Esophagus squamous epithelium (tissue), 5 donors: ENCODE data around the gene GRK7. TPM values are rescaled to one million over a fixed set of nuclear protein-coding genes. Genes with fewer than 3 reads are reported as not detected.

Source experiments
- DNase-seq: peaks from one replicate; lab custom pipeline; 2025; lab: John Stamatoyannopoulos, UW
- H3K27ac ChIP-seq, 4 donors: fragments of 200-600 bp; sonication (generic); one replicate each; pipeline ENCODE4 v1.5.1; 2016 to 2019; ENCODE audit warnings: mild to moderate bottlenecking in 1 of 4
- H3K27me3 ChIP-seq, 4 donors: fragments of 200-600 bp; sonication (generic); 1 replicate in 3 of 4; 2 replicates in 1 of 4; pipeline versions ENCODE4 v1.5.1 to v1.6.0; 2017 to 2021; ENCODE audit warnings: antibody characterized with exemption in 1 of 4
- H3K36me3 ChIP-seq, 3 donors: fragments of 200-600 bp; sonication (generic); one replicate each; pipeline ENCODE4 v1.5.1; 2016 to 2019
- H3K4me1 ChIP-seq, 3 donors: fragments of 200-600 bp; sonication (generic); one replicate each; pipeline ENCODE4 v1.5.1; 2017 to 2019
- H3K4me3 ChIP-seq, 4 donors: fragments of 200-600 bp; sonication (generic); 1 replicate in 3 of 4; 2 replicates in 1 of 4; pipeline ENCODE4 v1.5.1; 2016 to 2019; ENCODE audit warnings: mild to moderate bottlenecking in 2 of 4, moderate library complexity in 1 of 4
- H3K9me3 ChIP-seq, 3 donors: fragments of 200-600 bp; sonication (generic); one replicate each; pipeline ENCODE4 v1.5.1; 2016 to 2019
- POLR2A ChIP-seq, 4 donors: fragments of 450-650 bp; IDR thresholded peaks; one replicate each; pipeline ENCODE4 v1.6.1; 2017; ENCODE audit warnings: antibody characterized with exemption in 4 of 4, mild to moderate bottlenecking in 4 of 4, moderate library complexity in 3 of 4
- WGBS, 2 donors: methylation state at CpG; one replicate each; pipeline ENCODE4 v1.1.5; 2018; 5-methylcytosine and 5-hydroxymethylcytosine counted together
- intact Hi-C: fragments of 100-400 bp; cut with DNase I; formaldehyde crosslinking; loops from one replicate; pipeline ENCODE4 v1.15.0; 2022
- total RNA-seq, 4 donors: library from RNA; depleted of rRNA; stranded (reverse); fragments of >200 nt; gene quantifications; one replicate each; pipeline ENCODE4 v1.1.0, GENCODE V29; 2016
- TF ChIP-seq, protein P1 (sequence below), 6 experiments: fragments of 450-650 bp in 4 of 6; fragments of 200-600 bp in 2 of 6; sonication (generic) in 2 of 6; IDR thresholded peaks; one replicate each; pipeline ENCODE4 v1.5.1; 2016 to 2019; ENCODE audit warnings: antibody characterized with exemption in 6 of 6, mild to moderate bottlenecking in 4 of 6, moderate library complexity in 4 of 6
- donor health status: DM: yes; HTN: yes; CAD: no.

Gene GRK7
- total RNA-seq, 4 donors from 2014 or later = 0.08 TPM; not detected in 3

GRCh38 chr3:141796081-141796888, 33.1 kb downstream of the GRK7 start:
- WGBS, 2 donors = 34 to 40% methylated on average over 5 to 10 of the region's 11 CpGs
- no peak for DNase-seq
- intact Hi-C loops = no loop called here
- H3K27ac ChIP-seq = peak overlapping the region; percentile 78 to 91 (median 86)
- H3K36me3 ChIP-seq = no peaks in the 10 kb centered on the region
- peak in 1 of 4 donors; percentile 2 for TF ChIP-seq POLR2A (IDR thresholded peaks at IDR 0.05)
- TF ChIP-seq, protein P1, sequence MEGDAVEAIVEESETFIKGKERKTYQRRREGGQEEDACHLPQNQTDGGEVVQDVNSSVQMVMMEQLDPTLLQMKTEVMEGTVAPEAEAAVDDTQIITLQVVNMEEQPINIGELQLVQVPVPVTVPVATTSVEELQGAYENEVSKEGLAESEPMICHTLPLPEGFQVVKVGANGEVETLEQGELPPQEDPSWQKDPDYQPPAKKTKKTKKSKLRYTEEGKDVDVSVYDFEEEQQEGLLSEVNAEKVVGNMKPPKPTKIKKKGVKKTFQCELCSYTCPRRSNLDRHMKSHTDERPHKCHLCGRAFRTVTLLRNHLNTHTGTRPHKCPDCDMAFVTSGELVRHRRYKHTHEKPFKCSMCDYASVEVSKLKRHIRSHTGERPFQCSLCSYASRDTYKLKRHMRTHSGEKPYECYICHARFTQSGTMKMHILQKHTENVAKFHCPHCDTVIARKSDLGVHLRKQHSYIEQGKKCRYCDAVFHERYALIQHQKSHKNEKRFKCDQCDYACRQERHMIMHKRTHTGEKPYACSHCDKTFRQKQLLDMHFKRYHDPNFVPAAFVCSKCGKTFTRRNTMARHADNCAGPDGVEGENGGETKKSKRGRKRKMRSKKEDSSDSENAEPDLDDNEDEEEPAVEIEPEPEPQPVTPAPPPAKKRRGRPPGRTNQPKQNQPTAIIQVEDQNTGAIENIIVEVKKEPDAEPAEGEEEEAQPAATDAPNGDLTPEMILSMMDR (IDR thresholded peaks at IDR 0.05) = no peak
- H3K4me3 ChIP-seq = peak overlapping the region in 1 of 4 donors; percentile 62
- H3K4me1 ChIP-seq = peaks cover 26 to 55% (median 34%) of the 10 kb centered on the region in 3 donors
- H3K9me3 ChIP-seq = no peaks in the 10 kb centered on the region
- no peaks in the 10 kb centered on the region for H3K27me3 ChIP-seq

DNA sequence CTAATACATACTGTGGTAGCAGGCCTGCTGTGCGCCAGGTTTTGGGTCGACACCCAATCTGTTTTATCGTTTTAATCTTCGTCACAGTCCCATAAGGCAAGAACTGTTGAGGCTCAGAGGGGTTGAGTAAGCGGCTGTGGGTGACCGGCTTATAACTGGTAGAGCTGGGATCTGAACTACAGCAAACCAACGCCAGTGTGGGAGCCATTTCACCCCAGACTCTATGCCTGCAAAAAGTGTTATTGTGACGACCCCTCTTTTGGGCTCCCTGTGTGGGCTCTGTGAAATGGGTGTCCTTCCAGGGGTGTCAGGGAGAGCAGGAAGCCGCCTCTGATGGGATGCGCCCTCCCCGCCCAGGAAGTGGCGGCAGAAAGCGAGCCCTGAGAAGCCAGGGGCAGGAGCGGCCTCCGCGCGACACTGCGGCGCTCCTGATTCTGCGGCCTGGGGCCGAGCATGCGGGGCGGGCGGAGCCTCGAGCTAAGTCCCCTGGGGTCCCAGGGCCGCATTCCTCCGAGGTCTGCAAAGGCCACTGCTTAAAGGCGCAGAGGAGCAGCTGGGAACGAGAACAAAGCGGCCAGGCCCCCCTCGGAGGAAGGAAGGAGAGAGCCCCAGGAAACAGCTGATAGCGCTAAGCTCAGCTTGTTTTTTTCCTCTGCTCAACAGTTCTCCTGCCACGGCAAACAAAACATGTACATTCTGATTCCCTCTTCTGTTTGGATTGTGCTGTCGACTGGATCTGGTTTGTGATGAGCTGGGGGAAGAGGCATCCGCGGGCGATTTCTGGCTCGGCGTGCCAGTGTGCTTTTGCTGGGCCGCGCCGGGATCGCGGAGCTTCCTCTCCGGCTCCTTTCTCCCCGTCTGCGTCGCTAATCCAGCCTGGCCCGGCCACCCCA, 33.9 kb downstream of the GRK7 start:
- Histone ChIP-seq H3K27me3 (no peaks in the 10 kb centered on the region), H3K36me3 (no peaks in the 10 kb centered on the region), H3K9me3 (no peaks in the 10 kb centered on the region), H3K4me1 (peaks cover 26 to 55% (median 34%) of the 10 kb centered on the region in 3 donors), H3K27ac (peak overlapping the region; percentile 78 to 91 (median 86)), H3K4me3 (peak overlapping the region; percentile 18 to 62 (median 38))
- DNase-seq = no peak
- intact Hi-C loops = no loop called here
- TF ChIP-seq, protein P1 (IDR thresholded peaks at IDR 0.05) = no peak
- TF ChIP-seq POLR2A (IDR thresholded peaks at IDR 0.05) = peak in 1 of 4 donors; percentile 23
- 17 to 29% methylated on average over 14 to 24 of the region's 49 CpGs for WGBS, 2 donors

- 50 to 66% methylated on average over 8 to 9 of the region's 10 CpGs for WGBS, 2 donors
Observed at GRCh38 chr3:141797819-141798447, 34.7 kb downstream of the GRK7 start.

DNA sequence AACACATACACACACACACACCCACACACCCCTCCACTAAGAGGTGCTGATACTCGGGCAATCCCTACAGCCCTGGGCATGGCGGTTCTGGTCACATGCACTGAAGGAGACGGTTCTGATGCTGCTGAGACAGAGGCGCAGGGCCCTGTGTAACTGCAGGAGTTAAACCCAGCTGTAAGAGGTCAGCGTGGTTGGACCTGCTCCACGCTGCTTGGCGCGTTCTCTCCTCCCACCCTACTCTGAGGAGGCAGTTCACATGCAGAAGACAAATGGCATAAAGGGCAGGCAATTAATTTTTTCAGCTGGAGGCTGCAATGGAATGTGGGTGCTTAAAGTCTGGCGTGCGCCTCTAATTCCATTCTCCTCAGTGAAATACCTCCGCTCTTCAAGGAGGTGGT, 35.2 kb downstream of the GRK7 start:
- no peaks in the 10 kb centered on the region for H3K36me3 ChIP-seq
- 43 to 85% methylated on average over 6 to 8 of the region's 11 CpGs for WGBS, 2 donors
- H3K27me3 ChIP-seq = no peaks in the 10 kb centered on the region
- H3K27ac ChIP-seq = peak overlapping the region; percentile 78 to 91 (median 86)
- H3K9me3 ChIP-seq = no peaks in the 10 kb centered on the region
- DNase-seq = no peak
- no peak for TF ChIP-seq POLR2A (IDR thresholded peaks at IDR 0.05)
- TF ChIP-seq, protein P1 (IDR thresholded peaks at IDR 0.05) = no peak
- intact Hi-C loops = no loop called here
- peak overlapping the region in 1 of 4 donors; percentile 62 for H3K4me3 ChIP-seq
- peaks cover 26 to 55% (median 34%) of the 10 kb centered on the region in 3 donors for H3K4me1 ChIP-seq

More at GRCh38 chr3:141797819-141798447, 34.7 kb downstream of the GRK7 start:
- no peak for DNase-seq
- peak overlapping the region; percentile 78 to 91 (median 86) for H3K27ac ChIP-seq
- H3K4me3 ChIP-seq = peak overlapping the region; percentile 18 to 62 (median 38)
- H3K4me1 ChIP-seq = peaks cover 26 to 55% (median 34%) of the 10 kb centered on the region in 3 donors
- intact Hi-C loops = no loop called here
- H3K9me3 ChIP-seq = no peaks in the 10 kb centered on the region
- no peak for TF ChIP-seq POLR2A (IDR thresholded peaks at IDR 0.05)
- TF ChIP-seq, protein P1 (IDR thresholded peaks at IDR 0.05) = no peak
- H3K27me3 ChIP-seq = no peaks in the 10 kb centered on the region
- no peaks in the 10 kb centered on the region for H3K36me3 ChIP-seq
